KG1 (cell line): ENCODE results near the gene PRXL2B.

Experiments
- DNase-seq: peaks from one replicate; lab custom pipeline; 2025; lab: John Stamatoyannopoulos, UW

PRXL2B gene

GRCh38 chr1:2587071-2587859, 688 bp downstream of the PRXL2B start:
- no peak for DNase-seq

GRCh38 chr1:2587860-2588571, 1.4 kb downstream of the PRXL2B start:
- no peak for DNase-seq

GRCh38 chr1:2588661-2589430, 2.3 kb downstream of the PRXL2B start:
- no peak for DNase-seq

DNA sequence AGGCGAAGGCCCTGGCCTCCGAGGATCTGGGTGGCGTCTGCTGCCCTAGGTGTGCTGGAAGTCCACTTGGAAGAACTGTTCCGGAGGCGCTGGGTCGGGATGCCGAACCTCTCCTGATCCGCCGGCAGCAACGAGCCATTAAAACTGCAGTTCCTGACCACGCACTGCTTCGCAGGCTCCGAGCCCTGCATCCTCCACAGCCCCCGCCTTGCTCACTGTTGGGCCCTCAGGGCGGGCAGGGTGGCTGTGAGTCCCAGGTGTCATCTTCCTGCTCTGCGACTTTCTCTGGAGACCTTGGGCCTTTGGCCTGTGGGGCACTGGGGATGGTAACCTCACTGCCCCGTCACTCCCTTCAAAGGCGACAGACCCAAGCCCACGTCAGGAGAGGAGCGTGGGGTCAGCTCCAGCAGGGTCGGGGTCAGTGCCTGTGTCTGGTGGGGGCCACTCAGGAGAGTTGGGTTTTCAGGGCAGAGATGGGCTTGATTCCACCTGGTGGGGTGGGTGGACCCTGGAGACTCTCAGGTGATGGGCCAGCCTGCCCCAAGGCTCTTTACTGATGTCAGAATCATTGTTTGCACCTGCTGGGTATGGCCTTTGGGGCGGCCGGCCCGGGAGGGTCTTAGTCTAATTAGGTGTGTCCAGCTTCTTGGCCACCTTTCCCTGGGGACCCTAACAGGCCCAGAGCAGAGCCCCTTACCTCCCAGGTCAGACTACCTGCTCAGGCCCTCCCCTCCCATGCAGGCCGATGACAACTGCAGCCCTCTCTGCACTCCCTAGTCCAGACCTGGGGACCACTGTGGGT, 3.1 kb downstream of the PRXL2B start:
- DNase-seq, result no peak

- DNase-seq, result no peak
Observed at GRCh38 chr1:2590233-2591141, 3.9 kb downstream of the PRXL2B start.

DNA sequence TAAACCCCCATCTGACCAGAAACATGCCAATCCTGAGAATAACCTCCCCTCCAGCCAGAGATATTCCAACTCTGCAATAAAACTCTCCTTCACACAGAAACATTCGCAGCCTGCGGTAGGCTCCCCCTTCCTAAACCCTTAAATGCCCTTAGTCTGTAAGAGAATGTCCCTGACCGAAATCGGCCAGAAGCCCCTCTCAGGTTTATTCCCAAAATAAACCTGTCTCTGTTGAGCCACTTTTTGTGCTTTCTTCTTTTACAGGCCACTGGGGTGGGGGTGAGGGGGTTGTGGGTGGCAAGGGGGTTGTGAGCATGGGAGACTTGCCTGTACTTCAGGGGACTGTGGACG, 4.6 kb downstream of the PRXL2B start:
- no peak for DNase-seq

GRCh38 chr1:2591581-2592261, 5.1 kb downstream of the PRXL2B start:
- DNase-seq, result no peak

DNA sequence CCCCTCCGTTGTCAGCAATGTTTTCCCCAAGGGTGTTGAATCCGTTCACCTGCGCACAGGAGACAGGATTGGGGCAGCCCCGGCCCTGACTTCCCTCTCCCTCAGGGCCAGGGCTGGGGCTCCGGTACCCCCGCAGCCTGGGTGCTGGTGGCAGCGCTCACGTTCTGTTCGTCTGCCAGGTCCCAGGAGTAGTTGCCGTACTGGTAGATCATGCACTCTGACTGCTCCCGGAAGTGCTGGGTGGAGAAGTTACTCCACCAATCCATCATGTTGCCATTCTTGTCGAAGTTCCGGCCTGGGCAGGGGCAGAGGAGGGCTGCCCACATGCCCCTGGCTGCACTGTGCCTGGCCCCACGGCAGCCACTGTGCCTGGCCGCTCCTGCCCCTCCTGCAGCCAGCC, 6.1 kb downstream of the PRXL2B start:
- DNase-seq, result no peak

- DNase-seq, result no peak
Observed at GRCh38 chr1:2593251-2593878, 6.8 kb downstream of the PRXL2B start.

DNA sequence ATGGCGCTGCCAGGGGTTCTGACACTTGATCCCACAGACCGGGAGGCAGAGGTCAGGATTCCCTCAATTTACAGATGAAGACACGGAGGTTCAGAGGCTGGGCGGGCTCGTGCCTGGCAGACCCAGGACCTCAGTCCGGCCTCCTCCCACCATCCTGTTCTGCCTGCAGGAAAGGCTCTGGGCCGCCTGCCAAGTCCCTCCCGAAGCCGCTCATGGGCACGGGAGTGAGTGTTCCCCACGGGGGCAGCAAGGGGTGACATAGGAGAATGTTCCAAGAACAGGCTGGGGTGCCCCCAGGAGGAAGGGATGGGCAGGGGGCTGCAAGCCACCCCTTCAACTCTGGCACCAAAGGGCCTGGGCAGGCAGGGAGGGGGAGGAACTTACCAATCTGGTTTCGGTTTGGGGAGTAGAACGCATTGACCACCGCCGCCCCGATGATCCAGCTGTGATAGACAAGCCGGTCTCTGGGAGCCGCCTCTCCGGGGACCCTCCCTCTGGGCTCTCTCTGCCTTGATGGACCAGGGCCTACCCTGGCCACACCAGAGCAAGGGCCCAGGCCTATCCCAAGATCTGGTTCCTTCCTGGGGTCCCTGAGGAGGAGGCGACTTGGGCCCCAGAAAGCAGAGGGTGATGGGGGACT, 7.5 kb downstream of the PRXL2B start:
- no peak for DNase-seq

DNA sequence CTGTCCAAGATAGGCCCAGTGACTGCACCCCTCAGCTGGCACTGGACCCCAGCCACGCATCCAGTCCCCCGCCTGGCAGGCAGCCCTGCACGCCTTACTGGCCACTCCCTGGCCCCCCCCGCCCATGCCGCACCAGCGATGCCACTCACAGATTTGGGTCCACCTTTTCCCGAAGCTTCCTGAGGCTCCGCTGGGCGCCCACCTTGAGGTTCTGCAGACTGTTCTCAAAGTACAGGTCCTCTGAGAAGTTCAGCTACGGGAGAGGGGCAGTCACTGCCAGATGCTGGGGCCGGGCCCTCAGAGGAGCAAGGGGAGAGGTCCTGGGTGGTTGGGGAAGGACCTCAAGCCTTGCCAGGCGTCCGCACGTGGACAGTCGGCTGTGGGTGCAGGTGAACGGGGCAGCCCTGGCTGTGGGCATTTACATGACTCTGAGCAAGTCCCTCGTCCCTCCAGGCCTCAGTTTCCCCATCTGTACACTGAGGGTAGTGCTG, 8.1 kb downstream of the PRXL2B start:
- DNase-seq, result no peak

DNA sequence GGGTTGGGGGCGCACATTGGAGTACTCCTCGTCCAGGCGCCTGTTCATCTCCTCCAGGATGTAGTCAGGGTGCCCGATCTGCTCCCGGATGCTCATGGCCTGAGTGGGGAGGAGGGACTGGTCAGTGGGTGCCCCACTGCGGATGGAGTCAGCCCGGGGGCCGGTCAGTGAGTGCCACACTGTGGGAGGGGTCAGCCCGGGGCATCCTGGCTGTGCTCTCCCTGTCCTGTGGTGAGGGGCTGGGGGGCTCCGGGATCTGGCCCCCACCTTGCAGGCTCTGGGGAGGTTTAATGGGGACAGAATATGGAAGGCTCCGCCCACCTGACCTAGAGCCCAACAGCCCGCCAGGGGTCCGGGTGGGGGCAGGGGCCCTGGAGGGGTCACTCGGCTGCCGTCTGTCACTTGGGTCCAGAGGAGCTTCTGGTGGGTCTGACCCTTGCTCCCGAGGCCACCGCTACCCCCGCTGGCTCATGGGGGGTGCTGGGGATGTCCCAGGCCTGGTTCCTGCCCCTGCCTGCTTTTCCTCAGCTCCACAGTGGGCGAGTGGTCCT, 8.8 kb downstream of the PRXL2B start:
- DNase-seq, result no peak

- DNase-seq, result no peak
Observed at GRCh38 chr1:2595812-2596529, 9.4 kb downstream of the PRXL2B start.

- no peak for DNase-seq
Observed at GRCh38 chr1:2596530-2597333, 10.2 kb downstream of the PRXL2B start.

DNA sequence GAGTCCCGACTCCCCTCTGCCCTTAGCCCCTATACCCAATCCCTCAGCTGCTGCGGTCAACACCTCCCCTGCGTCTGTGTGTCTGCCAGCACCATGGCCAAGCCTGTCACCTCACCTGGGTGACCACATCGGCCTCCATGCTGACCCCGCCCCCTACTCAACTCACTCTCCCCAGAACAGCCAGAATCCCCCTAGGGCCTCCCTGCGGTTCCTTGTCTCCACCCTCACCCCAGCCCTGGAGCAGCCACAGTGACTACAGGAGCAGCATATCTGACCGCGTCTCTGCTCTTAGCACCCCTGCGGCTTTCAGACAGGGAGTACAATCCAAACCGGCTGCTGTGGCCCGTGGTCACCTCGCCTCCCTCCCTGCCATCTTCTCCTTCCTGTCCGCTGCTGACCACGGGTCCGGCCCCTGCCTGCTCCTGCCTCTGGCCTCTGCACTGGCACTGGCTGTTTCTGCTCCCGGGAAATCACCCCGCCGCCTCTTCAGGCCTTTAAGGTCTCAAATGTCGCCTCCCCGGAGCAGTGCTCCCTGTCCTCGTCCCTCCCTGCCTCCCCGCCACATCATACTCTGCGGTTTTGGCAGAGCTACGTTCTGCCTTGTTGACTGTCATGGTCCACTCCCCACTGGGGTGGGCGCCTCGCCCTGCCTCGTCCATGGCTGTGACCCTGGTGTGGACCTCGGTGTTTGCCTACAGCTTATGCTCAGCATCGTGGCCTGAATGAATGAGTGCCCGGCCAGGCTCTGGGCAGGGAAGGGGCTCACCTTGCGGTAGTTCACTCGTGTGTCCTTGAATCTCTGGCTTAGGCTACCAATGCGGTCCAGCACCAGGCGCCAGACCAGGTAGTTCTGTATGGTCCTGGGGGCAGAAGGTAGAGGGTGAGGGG, 11.1 kb downstream of the PRXL2B start:
- DNase-seq, result no peak

DNA sequence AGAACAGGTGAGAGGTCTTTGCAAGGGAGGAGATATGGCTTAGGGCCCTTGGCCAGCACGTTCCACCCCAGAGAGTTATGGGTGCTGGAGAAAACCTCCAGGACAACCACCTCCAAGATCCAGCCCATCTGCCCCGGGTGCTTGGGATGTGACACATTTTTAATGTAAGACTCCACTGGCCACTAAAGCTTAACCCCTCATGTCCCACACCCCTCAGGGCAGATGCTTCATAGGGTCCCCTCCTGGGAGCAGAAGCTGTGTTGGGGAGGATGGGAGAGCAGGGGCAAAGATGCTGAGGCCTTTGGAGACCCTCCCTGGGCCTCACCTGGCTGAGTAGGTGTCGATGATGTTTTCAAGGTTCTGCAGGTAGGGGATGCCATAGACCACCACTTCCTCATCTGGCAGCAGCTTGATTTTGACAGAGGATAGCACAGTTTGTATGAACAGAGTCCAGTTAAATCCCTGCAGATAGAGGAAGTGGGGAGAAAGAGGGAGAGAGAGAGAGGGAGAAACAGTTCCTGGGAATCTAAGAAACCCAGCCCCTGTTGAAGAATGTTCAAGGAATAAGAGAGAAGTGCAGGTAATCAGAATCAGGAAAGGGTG, 11.9 kb downstream of the PRXL2B start:
- no peak for DNase-seq
